MCF 10A (cell line): Measurements from ENCODE around the gene ZNF804A. TPM values are rescaled to one million over a fixed set of nuclear protein-coding genes. Genes with fewer than 3 reads are reported as not detected.

Source experiments
- BruUV-seq: library from RNA; stranded (reverse); fragments of 400-500 nt; replicated peaks from 2 replicates; lab custom pipeline; 2021; lab: Mats Ljungman, UMichigan
- CTCF ChIA-PET: fragments of 300-600 bp; sonication (Branson Sonifier 250); formaldehyde crosslinking; extraction: SDS; loops from one replicate; lab custom pipeline; 2021; ENCODE audit warnings: antibody characterized with exemption, inconsistent platforms; lab: Yijun Ruan, JAX
- POLR2A ChIA-PET: fragments of 300-600, 350-650 bp; sonication (Branson Sonifier 250); formaldehyde crosslinking; extraction: SDS; loops from one replicate; lab custom pipeline; 2020; ENCODE audit warnings: antibody characterized with exemption, inconsistent platforms; lab: Yijun Ruan, JAX
- DNase-seq: peaks from one replicate; pipeline ENCODE4 v3.0.0-alpha.2; 2018; ENCODE audit not compliant: unreplicated experiment
- H3K27ac Mint-ChIP-seq: one replicate; pipeline ENCODE4 v1.8.0; 2022; ENCODE audit warnings: mild to moderate bottlenecking, low read depth, mixed read lengths; ENCODE audit not compliant: unreplicated experiment
- H3K27me3 Mint-ChIP-seq: one replicate; pipeline ENCODE4 v1.8.0; 2022; ENCODE audit warnings: mixed read lengths; ENCODE audit not compliant: insufficient read depth, unreplicated experiment
- H3K36me3 Mint-ChIP-seq: one replicate; pipeline ENCODE4 v1.8.0; 2022; ENCODE audit warnings: mild to moderate bottlenecking, moderate library complexity, mixed read lengths; ENCODE audit not compliant: insufficient read depth, unreplicated experiment
- H3K4me1 Mint-ChIP-seq: one replicate; pipeline ENCODE4 v1.8.0; 2022; ENCODE audit warnings: mixed read lengths; ENCODE audit not compliant: insufficient read depth, unreplicated experiment
- H3K4me3 Mint-ChIP-seq: one replicate; pipeline ENCODE4 v1.8.0; 2022; ENCODE audit warnings: mild to moderate bottlenecking, moderate library complexity, mixed read lengths; ENCODE audit not compliant: unreplicated experiment
- H3K9me3 Mint-ChIP-seq: one replicate; pipeline ENCODE4 v1.8.0; 2022; ENCODE audit warnings: mixed read lengths; ENCODE audit not compliant: unreplicated experiment
- intact Hi-C: fragments of 100-400 bp; cut with micrococcal nuclease; formaldehyde crosslinking; loops from 2 replicates; pipeline ENCODE4 v1.14.1; 2022
- total RNA-seq: library from RNA; stranded (reverse); gene quantifications from 2 replicates; pipeline ENCODE4 v1.2.3, GENCODE V29; 2022
- TF ChIP-seq, protein P1 (sequence below): fragments of 200-600 bp; IDR thresholded peaks from one replicate; pipeline ENCODE4 v1.8.0; 2022; ENCODE audit warnings: antibody characterized with exemption, mild to moderate bottlenecking; ENCODE audit not compliant: unreplicated experiment

The ZNF804A gene
- total RNA-seq, 1 experiment from 2014 or later, result not detected

DNA sequence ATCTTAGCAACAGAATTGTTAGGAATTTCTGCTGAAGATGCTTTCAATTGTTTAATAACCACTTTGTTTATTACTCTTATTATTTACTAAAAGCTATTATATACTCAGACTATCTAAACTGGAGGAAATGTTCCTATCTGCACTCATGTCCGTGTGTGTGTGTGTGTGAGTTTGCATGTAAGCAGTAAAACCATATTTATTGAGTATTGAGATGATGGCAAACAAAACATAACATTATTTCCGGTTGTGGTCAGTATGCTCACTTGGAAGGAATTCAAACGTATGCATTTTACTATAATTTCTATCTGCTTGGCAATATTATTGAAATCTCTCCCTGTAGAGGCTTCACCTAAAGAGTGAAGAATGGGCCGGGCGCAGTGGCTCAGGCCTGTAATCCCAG lies 43.0 kb upstream of the ZNF804A start:
- intact Hi-C loops, result no loop called here
- peaks cover 11% of the 10 kb centered on the region for H3K4me1 Mint-ChIP-seq
- H3K4me3 Mint-ChIP-seq, result no peak overlapping the region
- TF ChIP-seq, protein P1, sequence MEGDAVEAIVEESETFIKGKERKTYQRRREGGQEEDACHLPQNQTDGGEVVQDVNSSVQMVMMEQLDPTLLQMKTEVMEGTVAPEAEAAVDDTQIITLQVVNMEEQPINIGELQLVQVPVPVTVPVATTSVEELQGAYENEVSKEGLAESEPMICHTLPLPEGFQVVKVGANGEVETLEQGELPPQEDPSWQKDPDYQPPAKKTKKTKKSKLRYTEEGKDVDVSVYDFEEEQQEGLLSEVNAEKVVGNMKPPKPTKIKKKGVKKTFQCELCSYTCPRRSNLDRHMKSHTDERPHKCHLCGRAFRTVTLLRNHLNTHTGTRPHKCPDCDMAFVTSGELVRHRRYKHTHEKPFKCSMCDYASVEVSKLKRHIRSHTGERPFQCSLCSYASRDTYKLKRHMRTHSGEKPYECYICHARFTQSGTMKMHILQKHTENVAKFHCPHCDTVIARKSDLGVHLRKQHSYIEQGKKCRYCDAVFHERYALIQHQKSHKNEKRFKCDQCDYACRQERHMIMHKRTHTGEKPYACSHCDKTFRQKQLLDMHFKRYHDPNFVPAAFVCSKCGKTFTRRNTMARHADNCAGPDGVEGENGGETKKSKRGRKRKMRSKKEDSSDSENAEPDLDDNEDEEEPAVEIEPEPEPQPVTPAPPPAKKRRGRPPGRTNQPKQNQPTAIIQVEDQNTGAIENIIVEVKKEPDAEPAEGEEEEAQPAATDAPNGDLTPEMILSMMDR, result no peak
- H3K27ac Mint-ChIP-seq, result no peak overlapping the region
- H3K27me3 Mint-ChIP-seq, result no peaks in the 10 kb centered on the region
- H3K9me3 Mint-ChIP-seq, result no peaks in the 10 kb centered on the region
- CTCF ChIA-PET, result no interaction called here
- DNase-seq, result no peak
- no peaks in the 10 kb centered on the region for H3K36me3 Mint-ChIP-seq
- POLR2A ChIA-PET, result no interaction called here
- BruUV-seq, result no TSS peak

DNA sequence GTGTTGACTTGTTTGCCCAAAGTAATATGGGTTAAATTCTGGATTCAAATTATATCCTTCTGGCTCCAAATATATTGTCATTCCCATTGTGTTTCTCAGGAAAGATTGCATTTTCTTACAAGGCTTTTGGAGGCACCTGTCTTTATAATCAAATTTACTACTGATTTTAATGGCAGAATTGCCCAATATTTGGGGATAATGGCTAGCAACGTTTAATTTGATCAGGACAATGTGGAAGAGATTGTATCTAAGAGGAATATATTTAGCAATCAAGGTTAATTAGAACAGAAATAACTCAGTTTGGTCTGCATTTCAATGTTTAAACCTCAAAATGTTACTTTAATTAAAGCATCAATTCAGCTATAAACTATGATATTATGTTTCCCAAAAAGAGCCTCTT lies 41.7 kb upstream of the ZNF804A start:
- CTCF ChIA-PET, result no interaction called here
- intact Hi-C loops, result no loop called here
- peaks cover 11% of the 10 kb centered on the region for H3K4me1 Mint-ChIP-seq

DNA sequence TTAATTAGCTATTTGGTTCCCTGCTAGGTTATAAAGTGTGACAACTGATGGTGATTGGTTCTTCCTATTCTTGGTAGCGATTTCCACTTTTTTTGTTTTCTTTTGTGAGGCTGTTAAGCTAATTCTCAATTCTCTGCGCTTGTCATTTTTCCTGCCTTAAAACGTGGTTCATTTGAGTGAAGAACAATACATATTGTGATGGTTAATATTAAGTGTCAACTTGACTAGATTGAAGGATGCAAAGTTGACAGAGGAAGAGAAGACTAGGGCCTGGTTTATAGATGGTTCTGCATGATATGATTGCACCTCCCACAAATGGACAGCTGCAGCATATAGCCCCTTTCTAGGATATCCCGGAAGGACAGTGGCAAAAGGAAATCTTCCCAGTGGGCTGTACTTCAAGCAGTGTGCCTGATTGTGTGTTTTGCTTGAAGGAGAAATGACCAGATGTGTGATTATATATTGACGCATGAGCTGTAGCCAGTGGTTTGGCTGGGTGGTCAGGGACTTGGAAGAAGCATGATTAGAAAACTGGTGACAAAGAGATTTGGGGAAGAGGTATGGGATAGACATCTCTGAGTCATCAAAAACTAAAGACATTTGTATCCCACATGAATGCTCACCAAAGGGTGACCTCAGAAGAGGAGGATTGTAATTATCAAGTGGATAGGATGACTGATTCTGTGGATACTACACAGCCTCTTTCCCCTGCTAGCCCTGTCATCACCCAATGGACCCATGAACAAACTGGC lies 39.4 kb upstream of the ZNF804A start:
- ChIA-PET CTCF (no interaction called here), POLR2A (interaction anchor here (0.6 kb wide), 1 partner anchor 597 kb away, joined by 3 read pairs; no protein-coding TSS in a partner anchor)
- DNase-seq, result no peak
- BruUV-seq, result no TSS peak
- Mint-ChIP-seq H3K9me3 (no peaks in the 10 kb centered on the region), H3K27me3 (no peaks in the 10 kb centered on the region), H3K4me1 (peaks cover 21% of the 10 kb centered on the region), H3K4me3 (no peak overlapping the region), H3K36me3 (no peaks in the 10 kb centered on the region), H3K27ac (no peak overlapping the region)
- intact Hi-C loops, result no loop called here
- TF ChIP-seq, protein P1, result no peak

More for the DNA sequence above, 41.7 kb upstream of the ZNF804A start:
- Mint-ChIP-seq H3K9me3 (no peaks in the 10 kb centered on the region), H3K4me3 (no peak overlapping the region), H3K27ac (no peak overlapping the region), H3K27me3 (no peaks in the 10 kb centered on the region), H3K36me3 (no peaks in the 10 kb centered on the region)
- TF ChIP-seq, protein P1, result no peak
- BruUV-seq, result no TSS peak
- no peak for DNase-seq
- POLR2A ChIA-PET, result no interaction called here

DNA sequence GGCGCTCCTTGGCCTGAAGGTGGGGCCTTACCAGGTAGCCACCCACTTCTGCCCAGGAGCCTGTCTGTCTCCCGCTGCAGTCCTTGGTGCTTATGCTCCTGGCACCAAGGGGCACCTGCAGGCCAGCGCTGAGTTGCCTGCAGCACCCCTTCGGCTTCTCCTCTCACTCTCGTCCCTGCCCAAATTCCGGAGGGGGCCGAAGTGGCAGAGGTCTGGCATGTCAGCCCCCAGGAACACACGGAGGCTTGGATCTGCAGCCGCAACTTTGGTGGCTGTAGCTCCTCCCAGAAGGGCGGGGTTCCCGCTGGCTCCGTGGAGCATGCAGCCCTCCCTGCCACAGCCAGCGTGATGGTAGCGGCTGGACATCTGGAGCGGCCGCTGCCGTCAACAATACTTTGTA lies 37.7 kb upstream of the ZNF804A start:
- POLR2A ChIA-PET, result no interaction called here
- TF ChIP-seq, protein P1, result no peak
- no peaks in the 10 kb centered on the region for H3K27me3 Mint-ChIP-seq
- H3K9me3 Mint-ChIP-seq, result no peaks in the 10 kb centered on the region
- peaks cover 10% of the 10 kb centered on the region for H3K4me1 Mint-ChIP-seq
- no peak overlapping the region for H3K4me3 Mint-ChIP-seq
- no peak for DNase-seq
- no peak overlapping the region for H3K27ac Mint-ChIP-seq
- CTCF ChIA-PET, result no interaction called here
- no TSS peak for BruUV-seq
- H3K36me3 Mint-ChIP-seq, result no peaks in the 10 kb centered on the region
- intact Hi-C loops, result no loop called here
